Keratinocyte (primary cell): Measurements from ENCODE around the gene FADS3. TPM values are rescaled to one million over a fixed set of nuclear protein-coding genes. Genes with fewer than 3 reads are reported as not detected.

Source experiments
- DNase-seq: peaks from one replicate; pipeline ENCODE4 v3.0.0-alpha.2; 2011; ENCODE audit warnings: low read depth, missing footprints, low spot score
- FAIRE-seq: peaks from 2 replicates; lab custom pipeline; 2011; peaks lifted over from hg19 to GRCh38; lab: Jason Lieb, UNC
- H2AFZ ChIP-seq: 2 replicates; pipeline ENCODE4 v1.6.0; 2012; ENCODE audit warnings: low read length, control low read depth, inconsistent platforms; ENCODE audit not compliant: control insufficient read depth
- H3K27ac ChIP-seq: 2 replicates; pipeline ENCODE4 v1.5.1; 2011; ENCODE audit warnings: low read length; ENCODE audit not compliant: control insufficient read depth, insufficient read depth
- H3K27me3 ChIP-seq: 3 replicates; pipeline ENCODE4 v1.6.0; 2011; ENCODE audit warnings: low read length; ENCODE audit not compliant: control insufficient read depth, insufficient read depth; ENCODE audit errors: extremely low read depth
- H3K36me3 ChIP-seq, 2 experiments: 2 replicates in 1 of 2; 3 replicates in 1 of 2; pipeline ENCODE4 v1.5.1; 2011; ENCODE audit warnings: low read length in 2 of 2, mild to moderate bottlenecking in 1 of 2; ENCODE audit not compliant: control insufficient read depth in 2 of 2, insufficient read depth in 2 of 2; ENCODE audit errors: extremely low read depth in 1 of 2
- H3K4me1 ChIP-seq: 3 replicates; pipeline ENCODE4 v1.5.1; 2011; ENCODE audit warnings: low read length; ENCODE audit not compliant: control insufficient read depth, insufficient read depth; ENCODE audit errors: extremely low read depth
- H3K4me2 ChIP-seq: 3 replicates; pipeline ENCODE4 v1.6.0; 2011; ENCODE audit warnings: low read depth, low read length; ENCODE audit not compliant: control insufficient read depth, insufficient read depth; ENCODE audit errors: extremely low read depth
- H3K4me3 ChIP-seq, 3 experiments: fragments of 200-600 bp in 1 of 3; sonication (generic) in 1 of 3; 2 replicates in 2 of 3; 3 replicates in 1 of 3; pipeline ENCODE4 v1.5.1; 2011 to 2016; ENCODE audit warnings: low read length in 3 of 3, mild to moderate bottlenecking in 3 of 3, control low read depth in 2 of 3, inconsistent platforms in 1 of 3, low read depth in 1 of 3, mixed read lengths in 1 of 3, mixed run types in 1 of 3, moderate library complexity in 1 of 3; ENCODE audit not compliant: control insufficient read depth in 2 of 3, insufficient read depth in 2 of 3; ENCODE audit errors: extremely low read depth in 1 of 3
- H3K79me2 ChIP-seq: 2 replicates; pipeline ENCODE4 v1.6.0; 2012; ENCODE audit warnings: low read length; ENCODE audit not compliant: control insufficient read depth, insufficient read depth
- H3K9ac ChIP-seq: 3 replicates; pipeline ENCODE4 v1.6.0; 2011; ENCODE audit warnings: low read length; ENCODE audit not compliant: control insufficient read depth, insufficient read depth; ENCODE audit errors: extremely low read depth
- H3K9me1 ChIP-seq: 3 replicates; pipeline ENCODE4 v1.6.0; 2011; ENCODE audit warnings: low read length; ENCODE audit not compliant: control insufficient read depth, insufficient read depth; ENCODE audit errors: extremely low read depth
- H3K9me3 ChIP-seq: 2 replicates; pipeline ENCODE4 v1.5.1; 2012; ENCODE audit warnings: low read depth, low read length; ENCODE audit not compliant: control insufficient read depth
- H4K20me1 ChIP-seq: 3 replicates; pipeline ENCODE4 v1.6.0; 2011; ENCODE audit warnings: low read length; ENCODE audit not compliant: control insufficient read depth, insufficient read depth; ENCODE audit errors: extremely low read depth
- CTCF ChIP-seq, 3 experiments: IDR thresholded peaks in 1 of 3; conservative IDR thresholded peaks in 1 of 3; optimal IDR thresholded peaks in 1 of 3; 2 replicates in 2 of 3; 3 replicates in 1 of 3; pipeline versions ENCODE3 to v1.5.1; 2011; ENCODE audit warnings: low read length in 3 of 3, mild to moderate bottlenecking in 3 of 3, moderate library complexity in 2 of 3, control low read depth in 1 of 3, inconsistent platforms in 1 of 3; ENCODE audit not compliant: insufficient read depth in 2 of 3; ENCODE audit errors: extremely low read depth in 1 of 3
- EZH2 ChIP-seq: IDR thresholded peaks from one replicate; pipeline ENCODE4 v1.6.1; 2012; ENCODE audit warnings: inconsistent platforms, mild to moderate bottlenecking, low read length, moderate library complexity
- dilution Hi-C: fragments of 300-500 bp; cut with MboI; formaldehyde crosslinking; loops from one replicate; pipeline ENCODE4 v1.7.0; 2020; ENCODE audit warnings: low sequenced_read_pairs; ENCODE audit not compliant: extremely low pct_ligation_motif_present
- polyA plus RNA-seq, 5 experiments: library from polyadenylated mRNA; depleted of rRNA in 3 of 5; stranded (reverse) in 3 of 5; stranded (forward) in 1 of 5; unstranded in 1 of 5; fragments of >200 nt; gene quantifications; 1 replicate in 1 of 5; 2 replicates in 3 of 5; 3 replicates in 1 of 5; pipeline versions ENCODE4 v1.2.1 to v1.2.3, GENCODE V29; 2011 to 2012; ENCODE audit warnings: missing spikeins in 2 of 5, low read depth in 1 of 5, low replicate concordance in 1 of 5

FADS3 gene
- polyA plus RNA-seq, 1 donor (not counting 4 experiments of a cell fraction or from before 2014, with no cell fraction given), result 33.9 TPM

GRCh38 chr11:61905801-61906521 lies 14.6 kb upstream of the FADS3 start:
- DNase-seq, result no peak
- peaks cover 3% of the 10 kb centered on the region for H4K20me1 ChIP-seq
- H3K9me1 ChIP-seq, result no peaks in the 10 kb centered on the region
- no peak overlapping the region for H3K9ac ChIP-seq
- no peak overlapping the region for H3K27ac ChIP-seq
- no peaks in the 10 kb centered on the region for H3K9me3 ChIP-seq
- no peak overlapping the region for H3K4me2 ChIP-seq
- FAIRE-seq, result no peak
- no peaks in the 10 kb centered on the region for H3K79me2 ChIP-seq
- no peaks in the 10 kb centered on the region for H3K4me1 ChIP-seq
- peaks cover 6% of the 10 kb centered on the region for H3K27me3 ChIP-seq
- TF ChIP-seq CTCF (optimal IDR thresholded peaks at IDR 0.05 in 1 of 3, IDR thresholded peaks at IDR 0.05 in 1 of 3, conservative IDR thresholded peaks at IDR 0.05 in 1 of 3; ENCODE audit: extremely low read depth in 1 of 3, insufficient read depth in 2 of 3, low read length in 3 of 3) (no peak), EZH2 (no peak)
- H3K4me3 ChIP-seq, result no peak overlapping the region
- H2AFZ ChIP-seq, result no peak overlapping the region
- dilution Hi-C loops, result loop anchor here (25.0 kb wide), 1 partner anchor 181 kb away; no protein-coding TSS in a partner anchor
- no peaks in the 10 kb centered on the region for H3K36me3 ChIP-seq

GRCh38 chr11:61905067-61905696 lies 13.8 kb upstream of the FADS3 start:
- Histone ChIP-seq H3K9ac (no peak overlapping the region), H3K4me1 (no peaks in the 10 kb centered on the region), H2AFZ (no peak overlapping the region), H3K4me3 (no peak overlapping the region), H3K27ac (no peak overlapping the region), H3K27me3 (peaks cover 6% of the 10 kb centered on the region), H3K9me1 (no peaks in the 10 kb centered on the region), H3K9me3 (no peaks in the 10 kb centered on the region), H3K4me2 (no peak overlapping the region), H3K36me3 (no peaks in the 10 kb centered on the region), H3K79me2 (no peaks in the 10 kb centered on the region), H4K20me1 (no peaks in the 10 kb centered on the region)
- DNase-seq, result no peak
- TF ChIP-seq CTCF (optimal IDR thresholded peaks at IDR 0.05 in 1 of 3, IDR thresholded peaks at IDR 0.05 in 1 of 3, conservative IDR thresholded peaks at IDR 0.05 in 1 of 3; ENCODE audit: extremely low read depth in 1 of 3, insufficient read depth in 2 of 3, low read length in 3 of 3) (no peak), EZH2 (no peak)
- no peak for FAIRE-seq
- dilution Hi-C loops, result loop anchor here (25.0 kb wide), 1 partner anchor 182 kb away; no protein-coding TSS in a partner anchor
